Urinary bladder (tissue), 4 donors: ENCODE data around the gene ZC3H6. TPM values are rescaled to one million over a fixed set of nuclear protein-coding genes. Genes with fewer than 3 reads are reported as not detected.

Experiments used
- DNase-seq: peaks from one replicate; pipeline ENCODE4 v3.0.0-alpha.2; 2015; ENCODE audit errors: extremely low spot score
- H3K27ac ChIP-seq: one replicate; pipeline ENCODE4 v1.5.1; 2013; ENCODE audit warnings: low read depth, mild to moderate bottlenecking, moderate library complexity
- H3K36me3 ChIP-seq: one replicate; pipeline ENCODE4 v1.6.1; 2013; ENCODE audit warnings: mild to moderate bottlenecking, moderate library complexity; ENCODE audit not compliant: insufficient read depth
- H3K4me1 ChIP-seq: one replicate; pipeline ENCODE4 v1.6.1; 2013; ENCODE audit warnings: mild to moderate bottlenecking, moderate library complexity; ENCODE audit not compliant: insufficient read depth
- H3K4me3 ChIP-seq: one replicate; pipeline ENCODE4 v1.5.1; 2013; ENCODE audit warnings: low read depth, low read length
- WGBS: extraction: QIAGEN DNeasy Blood & Tissue Kit; methylation state at CpG from one replicate; pipeline ENCODE4 v1.1.7; 2013; 5-methylcytosine and 5-hydroxymethylcytosine counted together
- polyA plus RNA-seq: library from polyadenylated mRNA; stranded (reverse); fragments of 200-250 nt; gene quantifications from one replicate; pipeline ENCODE4 v1.2.3, GENCODE V29; 2013
- total RNA-seq: library from RNA; depleted of rRNA; stranded (reverse); fragments of >200 nt; gene quantifications from one replicate; pipeline ENCODE4 v1.2.3, GENCODE V29; 2014
- donor health status: healthy with polysubstance abuse.
- donor health status: healthy.

The ZC3H6 gene
- total and polyA plus RNA-seq, 2 donors, result 3.3 to 18.4 TPM

GRCh38 chr2:112293636-112294401 is 18.4 kb downstream of the ZC3H6 start:
- Histone ChIP-seq H3K36me3 (no peaks in the 10 kb centered on the region), H3K4me1 (no peaks in the 10 kb centered on the region), H3K4me3 (no peak overlapping the region), H3K27ac (no peak overlapping the region)
- no peak for DNase-seq
- 67% methylated on average over 8 of the region's 8 CpGs for WGBS

DNA sequence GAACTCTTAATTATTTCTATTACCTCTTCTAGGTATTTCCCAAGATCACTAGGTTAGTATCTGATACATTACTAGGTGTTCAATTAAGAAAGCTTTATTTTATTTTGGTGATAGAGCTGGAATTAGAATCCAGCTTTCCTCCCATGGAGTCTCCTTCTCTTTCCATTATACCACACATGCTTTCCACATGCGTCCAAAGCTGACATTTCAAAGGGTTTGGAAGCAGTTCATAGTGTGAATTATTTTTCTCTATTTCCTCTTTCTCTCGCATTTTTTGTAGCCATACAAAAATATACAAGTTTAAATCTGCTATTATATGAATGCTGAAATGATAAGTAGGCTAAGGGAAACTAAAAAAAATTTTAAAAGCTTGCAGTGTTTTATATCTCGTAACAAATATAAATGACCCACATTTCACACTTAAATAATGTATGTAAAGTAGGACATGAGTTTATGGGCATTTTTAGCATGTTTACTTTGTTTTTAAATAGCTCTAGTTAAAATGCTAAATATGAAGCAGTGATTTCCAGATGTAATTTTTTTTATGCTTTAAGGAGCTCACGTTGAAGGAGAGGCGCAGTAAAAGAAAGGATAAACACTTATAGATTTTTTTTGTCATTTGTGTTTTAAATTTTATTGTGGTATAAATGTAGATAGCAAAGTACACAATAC is 20.1 kb downstream of the ZC3H6 start:
- no peak overlapping the region for H3K4me3 ChIP-seq
- WGBS, result 56% methylated on average over 5 of the region's 5 CpGs

GRCh38 chr2:112296407-112296806 is 21.0 kb downstream of the ZC3H6 start:
- H3K4me1 ChIP-seq, result no peaks in the 10 kb centered on the region
- no peaks in the 10 kb centered on the region for H3K36me3 ChIP-seq
- H3K4me3 ChIP-seq, result no peak overlapping the region
- no peak for DNase-seq
- no peak overlapping the region for H3K27ac ChIP-seq
- 71% methylated on average over 2 of the region's 2 CpGs for WGBS

More for the DNA sequence above, 20.1 kb downstream of the ZC3H6 start:
- Histone ChIP-seq H3K4me1 (no peaks in the 10 kb centered on the region), H3K36me3 (no peaks in the 10 kb centered on the region), H3K27ac (no peak overlapping the region)
- DNase-seq, result no peak

DNA sequence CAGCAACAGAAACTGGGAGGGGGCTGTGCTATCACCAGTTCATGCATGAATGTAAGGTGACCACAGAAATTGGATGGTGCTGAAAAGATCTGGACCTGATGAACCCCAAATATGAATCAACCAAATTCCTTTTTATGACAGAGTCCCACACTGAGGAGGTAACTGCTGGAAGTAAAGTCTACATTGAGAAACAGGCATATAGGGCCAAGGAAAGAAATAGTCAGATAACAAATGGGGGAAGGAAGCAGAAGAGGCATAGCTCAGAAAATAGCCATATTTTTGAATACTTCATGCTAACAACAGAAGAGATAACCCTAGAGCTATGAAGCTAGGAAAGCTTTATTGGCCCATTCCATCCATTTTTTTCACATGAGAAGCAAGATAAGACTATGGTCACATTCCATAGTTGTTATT is 25.8 kb downstream of the ZC3H6 start:
- Histone ChIP-seq H3K36me3 (no peaks in the 10 kb centered on the region), H3K4me1 (no peaks in the 10 kb centered on the region), H3K27ac (no peak overlapping the region), H3K4me3 (no peak overlapping the region)
- DNase-seq, result no peak

DNA sequence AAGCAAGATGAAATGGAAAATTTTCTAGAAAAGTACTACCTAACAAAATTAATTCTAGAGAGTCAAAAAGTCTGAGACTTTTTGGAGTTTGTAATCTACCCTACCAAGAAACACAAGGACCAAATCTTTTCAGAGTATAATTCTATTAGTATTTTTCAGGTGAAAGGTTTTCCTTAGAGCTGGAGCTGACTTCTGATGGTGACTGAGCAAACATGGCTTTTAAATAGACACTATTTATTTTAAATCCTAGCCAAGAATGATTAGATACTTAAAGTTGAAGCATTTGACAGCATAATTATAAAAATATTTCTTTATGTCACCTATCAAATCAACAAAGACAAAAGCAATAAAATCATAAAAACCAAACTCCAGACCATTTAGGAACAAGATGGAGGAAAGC is 26.6 kb downstream of the ZC3H6 start:
- Histone ChIP-seq H3K27ac (no peak overlapping the region), H3K4me3 (no peak overlapping the region), H3K36me3 (no peaks in the 10 kb centered on the region), H3K4me1 (no peaks in the 10 kb centered on the region)
- no peak for DNase-seq

- H3K4me3 ChIP-seq, result no peak overlapping the region
- H3K4me1 ChIP-seq, result no peaks in the 10 kb centered on the region
- 54% methylated on average over 2 of the region's 2 CpGs for WGBS
- no peak for DNase-seq
- H3K36me3 ChIP-seq, result no peaks in the 10 kb centered on the region
- H3K27ac ChIP-seq, result no peak overlapping the region
Measured at GRCh38 chr2:112304298-112304941, 29.0 kb downstream of the ZC3H6 start.

- no peak for DNase-seq
- 97% methylated on average over 1 of the region's 1 CpG for WGBS
- H3K36me3 ChIP-seq, result no peaks in the 10 kb centered on the region
- H3K27ac ChIP-seq, result no peak overlapping the region
- H3K4me1 ChIP-seq, result no peaks in the 10 kb centered on the region
- no peak overlapping the region for H3K4me3 ChIP-seq
Measured at GRCh38 chr2:112305132-112305531, 29.7 kb downstream of the ZC3H6 start.

DNA sequence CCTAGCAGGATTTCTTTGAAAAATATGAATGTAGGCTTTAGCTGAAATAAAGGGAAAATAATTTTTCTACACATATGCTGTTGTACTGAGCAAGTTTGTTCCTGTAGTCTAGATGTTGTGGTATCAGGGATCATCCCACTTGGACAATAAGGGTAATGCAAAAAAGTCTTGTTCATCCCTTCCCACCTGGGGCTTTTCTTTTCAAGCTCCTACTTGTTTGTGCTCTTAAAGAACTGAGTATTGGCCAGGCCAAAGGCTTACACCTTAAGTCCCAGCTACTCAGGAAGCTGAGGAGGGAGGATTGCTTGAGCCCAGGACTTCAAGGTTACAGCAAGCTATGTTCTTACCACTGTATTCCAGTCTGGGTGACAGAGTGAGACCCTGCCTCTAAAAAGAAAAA is 35.5 kb downstream of the ZC3H6 start:
- Histone ChIP-seq H3K4me3 (no peak overlapping the region), H3K4me1 (no peaks in the 10 kb centered on the region), H3K36me3 (peaks cover 2% of the 10 kb centered on the region), H3K27ac (no peak overlapping the region)
- DNase-seq, result no peak

- no peaks in the 10 kb centered on the region for H3K4me1 ChIP-seq
- no peak overlapping the region for H3K27ac ChIP-seq
- H3K36me3 ChIP-seq, result peaks cover 2% of the 10 kb centered on the region
- H3K4me3 ChIP-seq, result no peak overlapping the region
- DNase-seq, result no peak
Measured at GRCh38 chr2:112311932-112312331, 36.5 kb downstream of the ZC3H6 start.

GRCh38 chr2:112312821-112313220 is 37.4 kb downstream of the ZC3H6 start:
- WGBS, result over 99% methylated on average over 2 of the region's 2 CpGs
- no peak overlapping the region for H3K27ac ChIP-seq
- DNase-seq, result no peak
- H3K4me3 ChIP-seq, result no peak overlapping the region
- no peaks in the 10 kb centered on the region for H3K4me1 ChIP-seq
- peaks cover 2% of the 10 kb centered on the region for H3K36me3 ChIP-seq

GRCh38 chr2:112314856-112315255 is 39.5 kb downstream of the ZC3H6 start:
- DNase-seq, result no peak
- Histone ChIP-seq H3K4me1 (no peaks in the 10 kb centered on the region), H3K4me3 (no peak overlapping the region), H3K27ac (no peak overlapping the region), H3K36me3 (peaks cover 2% of the 10 kb centered on the region)
- WGBS, result 58% methylated on average over 1 of the region's 1 CpG

DNA sequence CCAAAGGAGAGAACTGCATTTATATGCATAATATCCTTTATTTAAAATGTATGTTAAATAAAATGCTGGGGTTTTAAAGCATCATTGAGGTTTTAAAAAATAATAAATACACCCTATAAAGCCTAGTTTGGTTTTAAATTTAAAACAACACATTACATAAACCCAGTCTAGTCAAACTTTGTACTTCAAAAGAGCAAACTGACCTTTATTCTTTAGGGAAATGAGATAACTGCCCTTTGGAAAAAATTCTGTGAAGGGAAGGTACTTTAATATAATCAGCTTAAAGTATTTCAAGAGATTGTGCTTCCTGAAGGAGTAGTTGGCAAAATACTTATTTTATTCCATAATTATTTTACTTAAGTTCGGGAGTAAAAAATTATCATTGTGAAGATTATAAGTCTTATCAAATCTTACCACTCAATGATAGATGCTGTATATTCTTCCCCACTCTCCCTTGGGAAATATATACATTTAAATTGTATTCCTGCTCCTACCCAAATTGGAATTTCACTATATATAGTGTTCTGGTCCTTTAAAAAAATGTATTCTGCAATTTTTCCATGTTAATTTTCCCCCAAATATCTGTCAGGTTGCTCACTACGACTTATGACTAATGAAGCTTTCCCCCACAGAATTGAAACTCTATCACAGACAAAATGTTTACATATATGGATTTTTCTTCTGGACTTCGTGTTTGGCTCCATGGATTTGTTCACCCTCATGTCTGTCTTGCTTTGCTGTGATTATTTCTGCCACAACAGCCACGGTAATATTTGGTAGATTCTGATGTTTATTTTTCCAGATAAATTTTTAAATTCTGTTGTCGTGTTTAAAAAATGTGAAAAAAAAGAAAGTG is 42.1 kb downstream of the ZC3H6 start:
- 73% methylated on average over 5 of the region's 5 CpGs for WGBS
- H3K4me1 ChIP-seq, result no peaks in the 10 kb centered on the region
- H3K36me3 ChIP-seq, result no peaks in the 10 kb centered on the region
- DNase-seq, result no peak
- no peak overlapping the region for H3K27ac ChIP-seq
- H3K4me3 ChIP-seq, result no peak overlapping the region

- Histone ChIP-seq H3K36me3 (no peaks in the 10 kb centered on the region), H3K4me1 (no peaks in the 10 kb centered on the region), H3K27ac (no peak overlapping the region), H3K4me3 (no peak overlapping the region)
- no peak for DNase-seq
- WGBS, result 61% methylated on average over 3 of the region's 3 CpGs
Measured at GRCh38 chr2:112318515-112318914, 43.1 kb downstream of the ZC3H6 start.
